Measurements from ENCODE around the gene ATF3.
A peak's percentile ranks its signal among the peaks of the same experiment; 100 is the strongest.

Gene ATF3

DNA sequence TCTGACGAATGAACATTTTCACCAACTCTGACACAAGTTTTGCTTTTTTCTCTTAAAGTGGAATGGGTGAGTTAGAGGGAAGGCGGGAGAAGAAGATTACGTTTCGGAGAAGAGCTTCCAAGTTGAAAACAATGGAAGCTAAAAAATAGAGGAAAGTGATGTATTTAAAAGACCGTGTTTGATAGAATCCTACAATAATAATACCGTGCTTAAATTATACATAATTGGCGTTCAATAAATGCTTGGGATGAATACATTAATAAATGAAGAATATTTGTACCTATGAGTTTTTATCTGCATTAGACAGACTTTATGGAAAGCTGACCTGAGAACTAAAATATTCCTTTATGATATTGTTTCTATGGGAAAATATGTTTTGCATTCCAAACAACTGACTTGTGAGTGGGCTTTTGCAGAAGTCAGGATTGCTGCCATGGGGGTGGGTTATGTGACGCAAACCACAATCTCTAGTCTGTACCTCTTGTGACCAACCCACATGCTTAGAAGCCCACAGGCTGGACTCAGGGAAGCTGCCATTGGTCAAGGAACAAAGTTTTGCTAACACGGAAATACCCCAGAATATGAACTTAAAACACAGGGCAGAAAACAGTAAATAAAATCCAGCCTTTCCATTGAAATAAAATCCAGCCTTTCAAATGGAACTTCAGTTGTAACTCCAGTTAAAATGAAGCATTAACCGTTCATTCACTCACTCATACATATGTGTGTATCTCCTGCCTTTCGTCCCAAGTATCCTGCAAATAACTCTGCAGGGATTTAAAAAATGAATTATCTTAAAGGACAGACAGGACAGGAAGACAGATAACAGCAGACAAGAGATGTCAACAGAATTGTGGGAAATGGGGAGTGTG is 21.3 kb upstream of the ATF3 start:
- no peak for DNase-seq

DNA sequence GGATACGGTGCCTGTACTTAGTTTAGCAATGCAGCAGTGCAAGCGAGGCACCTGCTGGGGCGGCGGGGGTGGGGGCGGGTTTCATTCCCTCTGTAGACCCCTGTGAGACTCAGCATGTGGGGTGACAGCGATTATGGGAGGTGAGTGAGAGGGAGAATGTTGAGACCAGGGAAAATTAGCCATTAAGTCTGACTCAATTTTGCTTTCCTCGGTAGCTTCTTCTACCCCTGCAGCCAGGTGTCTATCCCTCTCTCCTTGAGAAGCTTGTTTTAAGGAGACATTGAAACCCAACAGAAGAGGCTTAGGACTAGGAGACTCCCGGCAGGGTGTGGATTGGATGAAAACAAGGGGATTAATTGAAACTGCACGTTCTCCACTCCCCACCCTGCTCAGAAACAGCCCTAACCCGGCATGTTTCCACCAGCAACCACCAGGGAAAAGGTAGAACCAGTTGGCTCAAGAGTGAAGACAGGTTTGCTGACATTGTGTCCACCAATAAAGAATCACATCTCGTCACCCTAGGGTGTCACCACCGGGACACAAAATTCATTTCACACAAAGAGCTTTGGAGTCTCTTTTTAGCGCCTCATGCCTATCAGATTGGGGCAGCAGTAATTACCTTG is 20.6 kb upstream of the ATF3 start:
- DNase-seq: no peak

DNA sequence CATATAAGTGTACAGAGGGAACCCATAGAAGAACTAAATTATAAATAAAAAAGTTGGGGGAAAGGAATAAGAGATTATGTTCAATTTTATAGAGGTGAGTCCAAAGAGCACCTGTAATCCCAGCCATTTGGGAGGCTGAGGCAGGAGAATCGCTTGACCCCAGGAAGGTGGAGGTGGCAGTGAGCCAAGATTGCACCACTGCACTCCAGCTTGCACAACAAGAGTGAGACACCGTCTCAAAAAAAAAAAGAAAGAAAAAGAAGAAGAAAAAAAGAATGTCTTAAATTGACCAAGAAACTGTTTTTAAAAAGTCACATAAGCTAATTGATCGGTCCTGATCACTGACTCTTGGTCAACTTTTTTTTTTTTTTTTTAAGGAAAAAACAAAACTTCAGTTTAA is 19.1 kb upstream of the ATF3 start:
- DNase-seq: no peak

DNA sequence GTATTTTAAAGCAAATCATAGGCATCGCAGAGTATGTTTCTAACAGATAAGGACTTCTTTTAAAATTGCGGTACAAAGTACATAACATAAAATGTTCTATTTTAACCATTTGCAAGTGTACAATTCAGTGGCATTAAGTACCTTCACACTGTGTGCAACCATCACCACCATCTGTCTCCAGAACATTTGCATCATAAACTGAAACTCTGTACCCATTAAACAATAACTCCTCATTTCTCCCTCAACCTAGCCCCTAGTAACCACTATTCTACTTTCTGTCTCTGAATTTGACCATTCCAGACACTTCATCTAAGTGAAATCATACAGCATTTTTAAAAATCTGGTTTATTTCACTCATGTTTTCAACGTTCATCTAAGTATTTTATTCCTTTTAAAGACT is 16.6 kb upstream of the ATF3 start:
- DNase-seq: no peak

DNA sequence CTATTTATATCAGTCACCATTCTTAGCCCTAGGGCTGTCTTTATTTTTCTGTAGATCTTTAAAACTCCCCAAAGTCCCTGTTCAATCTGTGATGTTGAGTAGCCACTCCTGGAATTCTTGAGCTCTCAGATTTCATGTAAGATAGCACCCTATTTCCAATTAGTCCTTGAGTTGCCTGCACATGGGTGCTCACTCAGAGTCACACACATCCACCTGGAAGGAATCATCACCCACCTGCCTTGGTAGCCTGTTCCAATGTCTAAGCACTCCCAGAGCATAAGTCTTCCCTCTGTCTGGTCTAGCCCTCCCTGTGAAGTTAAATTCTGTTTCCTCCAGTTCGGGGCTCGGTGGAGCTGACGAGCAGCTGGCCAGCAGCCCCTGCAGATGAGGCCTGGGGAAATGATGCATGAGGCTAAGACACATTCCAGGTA is 14.7 kb upstream of the ATF3 start:
- no peak for DNase-seq

DNA sequence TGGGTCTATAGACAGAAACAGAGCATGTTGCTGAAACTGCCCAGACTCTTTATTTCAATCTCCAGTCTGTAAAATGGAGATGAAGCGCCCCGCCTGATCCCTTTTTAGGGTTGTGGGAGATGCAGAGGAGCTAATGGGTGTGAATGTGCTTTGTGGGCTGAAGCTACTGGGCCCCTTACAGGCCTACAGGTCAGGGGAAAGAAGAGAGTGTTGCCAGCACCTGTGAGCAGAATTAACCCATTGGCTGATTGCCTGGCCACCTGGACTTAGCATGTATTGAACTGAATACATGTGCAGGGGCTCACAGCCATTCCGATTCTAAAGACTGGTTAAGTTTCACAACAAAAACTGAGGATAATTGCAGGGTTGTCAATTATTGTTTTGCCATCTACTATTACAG is 13.9 kb upstream of the ATF3 start:
- no peak for DNase-seq

DNA sequence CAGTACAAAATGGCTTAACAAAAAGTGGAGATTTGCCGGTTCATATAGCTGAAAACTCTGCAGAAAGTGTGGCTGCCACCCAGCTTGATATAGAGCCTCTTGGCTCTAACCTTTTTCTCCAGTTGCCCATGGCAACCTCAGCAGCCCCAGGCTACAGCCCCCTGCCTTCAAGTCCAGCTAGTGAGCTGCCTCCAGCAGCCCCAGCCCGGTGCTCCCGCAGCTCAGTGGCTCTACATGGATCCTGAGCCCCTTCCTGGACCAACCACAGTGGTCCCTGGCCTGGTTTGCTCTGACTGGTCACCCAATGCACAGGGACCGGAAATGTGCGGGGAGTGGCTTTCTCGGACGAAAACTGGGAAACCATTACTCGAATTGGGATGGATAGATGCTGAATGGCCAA is 13.3 kb upstream of the ATF3 start:
- no peak for DNase-seq

DNA sequence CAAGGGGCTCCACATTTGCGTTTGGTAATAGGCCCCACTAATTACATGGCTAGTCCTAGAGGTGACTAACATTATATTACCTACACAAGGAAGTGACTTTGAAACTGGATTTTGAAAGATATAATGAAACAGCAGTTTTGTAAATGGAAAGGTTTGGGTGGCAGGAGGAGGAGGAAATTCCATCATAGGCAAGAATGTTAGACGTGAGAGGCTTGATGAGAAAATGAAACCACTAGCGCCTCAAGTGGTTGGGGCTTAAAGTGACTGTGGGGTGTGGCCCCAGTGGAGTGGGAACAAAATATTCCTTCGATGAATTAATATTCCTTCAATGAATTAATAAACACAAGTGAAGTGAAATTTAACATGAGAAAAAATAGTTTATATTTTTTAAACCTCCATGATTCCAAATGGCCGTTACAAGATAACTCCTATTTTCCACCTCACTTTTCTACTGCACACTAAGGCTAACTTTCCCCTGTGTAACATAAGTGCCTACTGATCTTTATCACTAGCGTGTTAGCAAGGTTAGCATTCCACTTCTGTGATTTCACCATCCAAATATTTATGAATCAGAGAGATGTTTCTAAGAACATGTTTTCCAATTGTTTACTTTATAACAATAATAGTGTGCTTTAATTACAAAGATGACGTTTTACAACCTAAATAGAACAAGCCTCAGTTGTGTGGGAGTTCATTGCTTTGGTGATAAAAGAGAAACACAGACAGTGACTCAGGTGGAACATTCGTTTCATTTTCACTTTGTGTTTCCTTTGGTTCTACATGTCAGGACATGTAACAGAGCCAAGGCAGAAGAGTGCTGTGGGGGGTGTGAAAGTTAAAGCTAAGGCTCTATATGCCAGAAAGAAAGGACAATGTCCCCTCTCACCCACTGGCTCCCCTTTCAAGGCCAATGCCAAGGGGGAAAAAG is 12.5 kb upstream of the ATF3 start:
- no peak for DNase-seq

DNA sequence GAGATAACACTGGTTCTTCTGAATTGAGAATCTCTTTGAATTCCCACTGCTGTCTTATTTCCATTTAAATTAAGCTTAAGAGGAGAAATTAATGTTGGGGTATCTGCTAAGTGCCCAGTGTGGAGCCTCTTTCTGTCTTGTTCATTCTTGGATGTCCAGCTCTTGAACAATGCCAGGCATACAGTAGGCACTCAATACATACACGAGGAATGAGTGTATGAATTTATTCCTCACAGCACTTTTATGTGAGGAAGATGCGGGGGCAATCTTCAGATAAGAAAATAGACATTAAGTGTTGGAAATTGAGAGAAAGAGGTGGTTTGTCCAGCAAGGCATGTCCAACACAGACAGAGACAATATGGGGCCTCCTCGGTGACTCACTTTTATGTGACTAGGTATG is 11.8 kb upstream of the ATF3 start:
- no peak for DNase-seq

DNA sequence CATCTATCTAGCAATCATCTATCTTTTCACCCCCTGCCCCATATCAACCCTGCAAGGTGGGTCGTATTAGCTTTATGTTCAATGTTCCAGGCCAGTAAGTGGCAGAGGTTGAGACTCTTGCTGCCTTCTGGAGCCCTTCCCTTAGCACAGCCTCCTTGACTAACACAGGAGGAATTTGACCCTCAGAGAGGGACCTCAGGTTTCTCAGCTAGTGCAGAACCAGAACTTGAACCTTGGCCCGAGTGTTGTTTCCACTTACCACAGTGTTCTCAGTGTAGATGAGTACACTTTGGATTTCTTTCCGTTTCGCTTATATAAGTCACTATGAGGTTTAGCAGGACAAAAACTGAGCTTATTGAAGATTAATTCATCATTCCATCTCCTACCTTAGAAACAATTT is 11.1 kb upstream of the ATF3 start:
- no peak for DNase-seq

DNA sequence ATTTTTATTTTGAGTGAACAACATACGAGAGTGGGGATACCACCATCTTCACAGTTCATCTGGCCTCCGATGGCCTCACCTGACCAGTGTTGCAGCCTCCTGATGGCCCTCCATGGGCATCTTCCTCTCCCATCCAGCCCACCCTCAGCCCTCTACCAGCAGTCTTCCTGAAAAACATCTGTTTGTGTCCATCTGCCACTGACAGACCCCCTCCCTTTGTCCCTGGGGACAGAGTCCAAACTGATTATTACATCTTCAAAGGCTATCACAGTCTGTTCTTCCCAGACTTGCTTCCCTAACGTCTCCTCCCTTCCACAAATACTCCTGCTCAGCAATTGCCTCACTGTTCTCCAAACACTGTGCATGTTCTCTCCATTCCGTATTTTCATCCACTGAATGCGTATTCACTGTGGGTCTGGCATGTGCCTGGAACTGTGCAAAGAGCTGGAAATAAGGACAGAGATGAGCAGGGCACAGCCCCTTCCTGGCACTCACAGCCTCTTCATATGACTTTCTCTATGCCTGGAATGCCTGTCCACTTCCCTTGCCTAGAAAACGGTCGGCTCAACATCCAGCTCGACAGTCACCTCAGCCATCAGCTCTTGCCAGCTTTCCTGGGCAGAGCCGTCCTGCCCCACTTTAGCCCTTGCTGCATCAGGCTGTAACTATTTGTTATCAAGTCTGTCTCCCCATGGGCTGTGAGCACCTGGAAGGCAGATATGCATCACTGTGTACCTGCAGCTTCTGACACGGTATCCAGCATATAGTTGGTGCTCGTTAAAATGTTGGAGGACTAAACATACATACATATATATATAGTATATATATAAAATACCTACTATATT is 8.3 kb upstream of the ATF3 start:
- no peak for DNase-seq

DNA sequence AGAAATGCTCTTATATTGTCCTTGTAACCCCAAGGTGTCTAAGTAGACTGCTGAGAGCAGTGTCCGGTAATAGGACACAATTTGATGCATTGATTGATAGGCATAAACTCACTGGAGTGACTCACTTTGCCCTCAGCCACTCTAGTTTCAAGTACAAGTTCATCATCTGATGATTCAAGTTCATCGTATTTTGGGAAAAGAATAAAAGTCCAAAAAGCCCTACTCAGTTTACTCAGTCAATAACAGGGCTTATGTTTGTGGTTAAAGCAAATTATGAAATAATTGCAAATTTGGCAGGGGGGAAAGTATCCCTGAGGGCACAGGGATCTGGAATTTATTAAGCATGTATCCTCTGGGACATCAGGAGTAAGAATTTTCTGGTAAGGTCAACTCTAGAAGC is 7.6 kb upstream of the ATF3 start:
- DNase-seq: no peak

DNA sequence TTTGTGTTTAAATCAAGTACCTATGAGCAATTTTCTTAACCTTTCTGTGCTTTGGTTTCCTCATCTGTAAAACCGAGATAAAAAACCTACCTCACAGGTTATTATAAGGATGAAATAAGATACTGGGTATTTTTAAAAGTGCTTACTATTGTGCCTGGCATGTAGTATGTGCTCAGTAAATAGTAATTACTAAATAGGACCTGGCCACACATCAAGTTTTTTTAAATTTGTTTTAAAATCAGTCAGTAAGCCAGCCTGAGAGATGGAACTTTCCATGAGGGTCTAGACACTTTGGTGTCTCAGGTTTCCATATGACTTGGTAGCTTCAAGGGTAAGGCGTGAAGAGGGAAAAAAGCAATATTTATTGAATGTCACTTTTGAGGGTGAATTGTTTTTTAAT is 7.0 kb upstream of the ATF3 start:
- DNase-seq: no peak

DNA sequence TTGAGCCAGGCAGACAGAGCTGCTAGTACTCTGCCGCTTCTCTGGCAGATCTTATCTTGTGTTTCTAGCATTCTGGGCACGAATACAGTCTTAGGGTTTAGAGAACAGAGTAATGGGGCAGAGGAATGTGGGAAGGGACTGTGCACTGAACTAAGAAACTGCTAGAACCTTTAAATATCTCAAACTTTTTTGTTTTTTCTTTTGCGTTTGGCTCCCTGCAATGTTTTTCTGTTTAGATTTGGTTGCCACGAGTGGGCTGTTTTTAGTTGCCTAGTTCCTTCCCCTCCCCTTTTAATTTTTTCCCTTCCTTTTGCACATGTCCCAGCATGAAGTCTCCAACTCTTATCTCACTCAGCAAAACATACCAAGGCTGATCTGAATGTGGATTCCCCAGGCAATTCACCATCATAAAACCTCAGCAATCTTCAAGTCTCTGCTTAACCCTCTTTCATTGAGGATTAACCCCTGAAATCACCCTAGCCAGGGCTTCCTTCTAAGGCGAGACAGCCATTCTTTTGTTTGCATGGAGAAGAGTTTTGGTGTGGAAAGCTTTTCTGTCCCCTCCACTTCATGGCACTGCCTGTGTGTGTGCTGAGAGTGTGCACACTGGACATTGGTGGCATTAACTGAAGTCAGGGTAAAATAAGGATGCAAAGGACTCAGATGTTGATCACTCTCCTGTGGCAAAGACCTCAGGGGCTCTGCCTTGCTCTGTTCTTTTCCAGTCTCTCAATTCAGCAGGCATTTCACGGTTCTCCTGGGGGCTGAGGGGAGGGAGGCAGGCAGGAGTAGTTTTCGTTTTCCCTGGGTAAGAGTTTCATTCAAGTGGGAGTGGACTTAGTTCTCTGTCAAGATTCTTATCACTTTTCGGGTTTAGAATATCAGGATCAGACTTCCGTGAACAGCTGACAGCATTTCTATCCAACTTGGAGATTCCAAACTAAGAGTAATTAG is 2.8 kb upstream of the ATF3 start:
- DNase-seq: peak; percentile 68

DNA sequence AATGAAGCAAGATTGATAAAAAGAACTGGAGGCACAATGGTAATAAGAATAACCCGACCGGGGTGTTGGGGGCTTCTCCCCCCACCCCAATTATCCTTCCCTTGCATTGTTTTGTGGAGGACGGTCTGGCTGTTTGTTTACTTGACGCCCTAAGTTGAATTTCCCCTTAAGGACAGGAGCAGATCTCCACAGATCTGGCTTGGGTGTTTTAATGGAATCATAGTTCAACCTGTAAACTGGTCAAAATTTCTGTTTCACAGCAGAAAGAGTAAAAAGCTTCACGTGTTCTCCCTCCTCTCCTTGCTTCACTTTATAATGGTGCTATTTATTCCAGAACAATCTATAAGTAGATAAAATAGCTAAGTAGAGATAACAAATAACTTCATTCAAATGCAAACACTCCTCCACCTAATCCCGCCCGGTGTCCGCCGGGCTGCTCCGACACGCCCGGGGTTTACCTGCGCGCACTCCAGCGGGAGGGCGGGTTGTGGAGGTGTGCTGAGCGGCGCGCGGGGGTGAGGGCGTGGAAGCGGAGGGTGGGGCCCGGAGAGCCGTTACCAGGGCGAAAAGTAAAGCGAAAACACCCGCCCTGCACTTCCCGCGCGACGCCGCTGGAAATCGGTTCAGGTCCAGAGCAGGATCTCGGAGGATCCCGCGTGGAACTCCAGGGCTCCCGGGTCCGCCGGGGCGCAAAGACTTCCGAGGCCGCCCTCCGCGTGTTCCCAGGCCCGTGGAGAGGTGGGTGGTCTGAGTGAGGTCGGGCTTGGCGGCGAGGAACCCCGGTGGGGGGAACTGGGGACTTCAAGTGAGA is 2.0 kb upstream of the ATF3 start:
- DNase-seq: peak; percentile 66

DNA sequence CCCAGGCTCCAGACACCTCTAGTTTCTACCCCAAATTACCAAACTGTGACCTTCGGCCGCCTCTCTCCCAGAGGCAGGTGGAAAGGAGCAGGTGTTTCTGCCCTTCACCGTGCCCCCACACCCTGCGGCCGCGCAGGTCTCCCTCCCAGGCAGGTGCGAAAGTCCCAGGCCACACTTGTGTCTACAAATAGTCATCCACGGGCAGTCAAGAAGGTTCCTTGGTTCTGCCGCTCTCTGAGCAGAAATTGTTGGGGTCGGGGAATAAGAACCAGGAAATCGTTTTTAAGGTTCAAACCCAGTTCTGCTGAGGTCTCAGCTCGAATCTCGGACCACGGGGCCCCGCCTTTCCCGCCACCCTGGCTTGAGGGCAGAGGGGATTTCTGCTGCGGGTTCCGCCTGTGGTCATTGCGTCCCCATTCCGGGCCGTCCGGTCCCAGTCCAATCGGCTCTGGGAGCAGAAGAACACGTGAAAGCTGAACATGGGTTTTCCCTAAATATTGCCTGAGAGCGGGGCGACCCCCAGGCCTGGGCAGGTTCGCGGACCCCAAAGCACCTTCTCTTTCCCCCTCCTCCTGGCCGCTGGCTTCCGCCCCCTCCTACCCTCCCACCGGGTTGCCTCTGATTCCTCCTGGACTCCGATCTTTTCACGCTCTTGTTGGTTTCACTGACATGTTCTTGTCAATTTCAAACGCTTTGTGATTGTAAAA is 1.2 kb upstream of the ATF3 start:
- DNase-seq: peak; percentile 81

DNA sequence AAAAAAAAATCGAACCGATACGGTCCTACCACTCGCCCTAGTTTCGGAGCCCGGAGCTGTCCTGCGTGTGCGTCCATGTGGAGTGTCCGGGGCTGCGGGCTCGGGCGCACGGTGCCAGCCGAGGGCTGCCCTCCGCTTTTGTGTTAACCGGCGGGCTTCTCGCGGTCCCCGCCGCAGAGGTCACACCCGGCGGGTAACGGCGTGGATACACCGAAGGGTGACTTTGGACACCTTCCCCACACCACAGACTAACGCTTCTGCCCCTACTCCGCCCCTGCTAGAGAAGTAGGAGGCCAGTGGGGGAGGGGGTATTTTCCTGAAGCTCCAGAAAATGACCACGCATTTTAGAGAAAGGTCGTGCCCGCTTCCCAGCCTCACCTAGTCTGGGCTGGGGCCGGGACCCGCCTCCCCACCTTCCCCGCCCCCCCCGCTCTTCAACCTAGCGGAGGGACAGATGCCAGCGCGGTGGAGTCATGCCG is 609 bp upstream of the ATF3 start:
- no peak for DNase-seq

DNA sequence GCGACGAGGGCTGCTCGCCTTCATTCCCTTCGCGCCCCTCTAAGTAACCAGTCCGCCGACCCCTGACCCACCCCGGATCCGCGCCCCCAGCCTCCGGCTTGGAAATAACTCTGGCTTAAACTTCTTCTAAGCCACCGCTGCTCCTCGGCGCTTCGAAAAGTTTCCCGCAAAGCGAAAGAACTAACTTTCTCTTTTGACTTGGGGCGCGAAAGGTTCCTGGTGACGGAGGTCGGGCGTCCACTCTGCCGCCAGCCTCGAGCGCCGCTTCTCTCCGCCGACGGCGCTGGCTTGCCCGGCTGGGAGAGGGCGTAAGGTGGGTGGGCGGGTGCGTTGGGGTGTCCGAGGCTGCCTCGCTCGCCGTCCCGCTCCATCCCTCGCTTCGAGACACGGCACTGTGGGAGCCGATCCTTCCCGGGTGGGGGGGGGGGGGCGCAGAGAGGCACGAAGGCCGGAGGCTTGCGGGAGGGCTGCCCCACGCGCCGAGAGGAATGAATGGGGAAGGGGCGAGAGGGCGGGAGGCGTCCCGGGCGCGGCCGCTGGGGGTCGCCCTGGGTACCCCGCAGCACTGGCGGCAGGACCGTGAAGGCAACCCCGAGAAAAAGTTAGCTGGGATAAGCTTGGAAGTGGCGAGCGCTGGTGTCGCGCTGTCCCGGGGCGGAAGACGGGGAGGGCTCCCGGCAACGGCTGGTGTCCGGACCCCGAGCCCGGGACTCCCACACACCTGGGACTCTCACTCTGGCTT is 569 bp downstream of the ATF3 start:
- DNase-seq: peak; percentile 86

Measured in eye (tissue), 1 donor.